Kasumi-1 (cell line): ENCODE measurements around the gene EVX2.

Experiments
- DNase-seq, 2 experiments: peaks; one replicate each; lab custom pipeline; 2025; lab: John Stamatoyannopoulos, UW

Gene EVX2

DNA sequence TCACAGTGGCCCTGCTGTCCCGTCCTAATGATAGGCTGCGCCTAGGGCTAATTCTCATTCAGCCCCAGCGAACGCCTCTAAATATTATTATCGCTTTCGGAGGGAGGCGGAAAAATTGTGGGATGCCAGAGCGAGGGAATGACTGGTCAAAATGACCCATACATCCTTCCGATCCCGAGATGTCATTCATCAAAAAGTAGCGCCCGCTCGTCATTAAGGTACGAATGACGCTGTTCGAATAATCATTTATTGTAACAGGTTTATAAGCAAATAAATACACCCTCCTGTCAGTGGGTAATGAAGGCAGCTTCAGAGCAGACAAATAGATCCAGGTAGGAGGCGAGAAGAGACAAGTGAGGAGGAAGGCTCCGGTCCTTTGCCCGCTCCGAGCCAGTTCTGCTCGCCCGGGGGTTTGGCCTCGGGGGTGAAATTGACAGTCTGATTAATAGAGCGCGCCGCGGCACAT is at the start of gene EVX2:
Gene EVX2, minus strand, starts transcription at position 167 of the 466 bp plus-strand sequence. CDS start 186 bp downstream, outside the sequence.
- no peak for DNase-seq

DNA sequence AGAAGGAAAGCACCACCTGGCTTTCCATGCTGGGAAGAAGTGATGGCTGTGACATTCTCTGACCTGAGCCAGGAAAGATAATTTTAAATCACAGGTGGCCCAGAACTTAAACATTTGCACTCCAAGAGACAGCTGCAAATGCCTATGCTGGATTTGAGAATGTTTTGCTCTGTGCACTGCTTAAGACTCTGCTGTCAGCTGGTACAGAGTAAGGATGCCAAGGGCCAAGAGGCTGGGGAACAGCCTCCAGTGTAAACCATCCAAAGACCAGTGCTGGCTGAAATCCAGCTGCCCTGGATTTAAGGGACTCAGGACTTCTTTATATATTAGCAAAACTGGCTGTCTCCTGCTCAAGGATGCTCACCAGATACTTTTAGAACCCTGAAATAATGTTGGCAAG is 49.6 kb upstream of the EVX2 start:
- DNase-seq: no peak

DNA sequence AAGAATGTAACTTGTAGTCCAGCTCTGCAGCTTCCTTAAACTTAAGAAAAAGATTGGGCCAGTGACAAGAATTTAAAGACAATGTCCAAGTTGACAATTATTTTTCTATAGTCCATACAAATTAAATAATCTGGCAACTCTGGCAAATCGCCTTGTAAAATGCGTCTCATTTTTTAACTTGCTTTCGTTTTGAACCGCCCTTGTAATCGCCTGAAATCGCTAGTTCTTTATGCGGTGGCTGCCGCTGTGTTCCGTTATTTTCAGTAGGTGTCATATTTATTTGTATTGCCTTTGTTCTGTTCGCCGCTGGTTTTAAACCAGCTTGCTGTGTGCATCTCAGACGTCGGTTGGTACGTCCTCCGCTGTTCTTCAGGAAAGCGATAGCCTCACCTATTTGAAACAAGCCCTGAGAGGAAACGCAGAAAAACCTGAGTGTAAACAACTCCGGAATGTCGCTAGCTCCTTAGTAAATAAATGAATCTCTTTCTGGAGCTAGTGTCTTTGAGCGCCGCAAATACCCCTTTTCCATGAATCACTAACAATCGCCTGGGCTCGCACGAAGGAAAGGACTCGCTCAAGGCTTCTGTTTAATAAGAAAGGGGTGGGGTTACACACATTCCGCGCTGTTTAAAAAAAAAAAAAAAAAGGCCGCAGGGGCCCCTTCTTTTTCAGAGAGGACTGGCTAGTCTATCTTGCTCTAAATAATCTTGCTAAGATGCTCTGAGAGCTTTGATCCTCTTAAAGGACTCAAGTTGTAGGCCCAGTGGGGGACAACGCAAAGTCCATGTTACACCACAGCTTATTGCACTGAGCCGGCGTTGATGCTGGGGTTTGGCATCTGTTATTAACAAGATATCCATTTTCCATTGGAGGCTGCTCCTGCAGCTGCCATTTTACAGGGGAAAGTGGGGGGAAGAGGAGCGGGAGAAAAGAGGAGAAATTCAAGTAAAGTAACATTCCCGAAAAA is 48.7 kb upstream of the EVX2 start:
- no peak for DNase-seq

DNA sequence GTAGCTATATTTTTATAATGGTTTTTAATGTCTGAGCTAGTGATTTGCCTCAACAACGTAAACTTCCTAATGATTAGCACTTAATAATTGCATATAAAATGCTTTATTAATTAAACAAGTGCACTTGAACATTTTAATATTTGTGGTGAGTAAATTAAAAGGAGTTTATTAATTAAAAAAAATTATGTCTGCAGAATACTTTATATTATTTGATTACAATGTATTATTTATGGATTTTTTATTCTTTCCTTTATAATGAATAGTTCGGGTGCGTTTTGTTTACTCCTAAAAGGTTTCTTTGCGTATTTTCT is 48.0 kb upstream of the EVX2 start:
- no peak for DNase-seq

DNA sequence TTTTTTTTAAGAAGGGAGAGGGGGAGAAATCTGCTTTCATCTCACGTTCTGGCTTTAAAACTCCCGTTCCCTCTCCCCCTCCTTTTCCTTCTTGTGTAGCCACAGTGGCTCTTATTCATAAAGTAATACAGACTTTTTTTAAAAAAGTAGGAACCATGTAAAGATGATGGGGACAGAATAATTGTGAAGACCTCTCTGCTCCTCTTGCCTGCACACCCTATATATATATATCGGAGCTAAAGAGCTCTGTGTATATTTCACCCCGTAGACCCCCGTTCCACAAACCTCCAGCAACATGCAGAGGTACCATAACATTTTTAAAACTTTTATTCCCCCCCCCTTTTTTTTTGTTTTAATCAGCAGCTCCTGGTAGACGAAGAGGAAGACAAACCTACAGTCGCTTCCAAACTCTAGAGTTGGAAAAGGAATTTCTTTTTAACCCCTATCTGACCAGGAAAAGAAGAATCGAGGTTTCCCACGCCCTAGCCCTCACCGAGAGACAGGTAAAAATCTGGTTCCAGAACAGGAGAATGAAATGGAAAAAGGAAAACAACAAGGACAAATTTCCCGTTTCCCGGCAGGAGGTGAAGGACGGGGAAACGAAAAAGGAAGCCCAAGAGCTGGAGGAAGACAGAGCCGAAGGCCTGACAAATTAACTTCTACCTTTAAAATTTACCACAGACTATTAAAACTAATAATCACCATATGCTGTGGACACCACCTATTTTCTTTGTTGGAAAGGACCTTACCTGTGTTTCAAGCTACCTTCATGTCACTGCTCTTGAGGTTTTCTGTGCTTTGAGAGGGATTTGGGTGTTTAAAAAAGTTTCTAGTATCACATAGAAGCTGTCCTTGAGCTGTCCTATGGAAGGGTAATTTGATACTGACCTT is 47.4 kb upstream of the EVX2 start:
- peak in 1 of 2 experiments; percentile 27 for DNase-seq

DNA sequence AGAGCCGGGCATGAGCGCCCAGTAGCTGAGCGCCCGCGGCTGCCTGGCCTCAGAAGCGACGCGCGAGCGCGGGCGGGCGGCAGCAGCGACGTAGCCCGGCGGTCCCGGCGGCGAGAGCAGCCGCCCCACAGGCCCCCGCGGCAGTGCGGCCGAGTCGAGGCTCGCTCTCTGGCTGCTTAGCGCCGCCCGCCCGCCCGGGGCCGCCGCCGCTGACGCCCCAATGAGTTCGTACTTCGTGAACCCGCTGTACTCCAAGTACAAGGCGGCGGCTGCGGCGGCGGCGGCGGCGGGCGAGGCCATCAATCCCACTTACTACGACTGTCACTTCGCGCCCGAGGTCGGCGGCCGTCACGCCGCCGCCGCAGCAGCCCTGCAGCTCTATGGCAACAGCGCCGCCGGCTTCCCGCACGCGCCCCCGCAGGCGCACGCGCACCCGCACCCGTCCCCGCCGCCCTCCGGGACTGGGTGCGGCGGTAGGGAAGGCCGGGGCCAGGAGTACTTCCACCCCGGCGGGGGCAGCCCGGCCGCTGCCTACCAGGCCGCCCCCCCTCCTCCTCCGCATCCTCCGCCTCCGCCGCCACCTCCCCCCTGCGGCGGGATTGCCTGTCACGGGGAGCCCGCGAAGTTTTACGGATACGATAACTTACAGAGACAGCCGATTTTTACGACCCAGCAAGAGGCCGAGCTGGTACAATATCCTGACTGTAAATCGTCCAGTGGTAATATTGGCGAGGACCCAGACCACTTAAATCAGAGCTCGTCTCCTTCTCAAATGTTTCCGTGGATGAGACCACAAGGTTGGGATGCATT is 46.6 kb upstream of the EVX2 start:
- peak in 1 of 2 experiments; percentile 38 for DNase-seq

DNA sequence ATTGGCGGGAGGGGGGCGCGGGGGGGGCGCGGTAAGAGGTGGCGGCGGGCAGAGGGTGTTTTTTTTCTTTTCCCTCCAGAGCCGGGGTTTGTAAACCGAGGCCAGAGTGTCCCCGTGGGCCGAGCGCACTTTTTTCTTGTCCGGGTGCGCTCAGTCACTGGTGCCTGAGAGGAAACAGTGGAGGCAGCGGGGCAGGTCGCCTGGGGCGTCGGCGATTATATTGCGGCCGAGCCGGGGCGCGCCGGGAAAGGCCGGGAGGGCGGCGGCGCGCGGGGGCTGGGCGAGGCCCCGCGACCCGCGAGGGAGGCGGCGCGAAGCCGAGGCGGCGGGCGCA is 46.0 kb upstream of the EVX2 start:
- no peak for DNase-seq

DNA sequence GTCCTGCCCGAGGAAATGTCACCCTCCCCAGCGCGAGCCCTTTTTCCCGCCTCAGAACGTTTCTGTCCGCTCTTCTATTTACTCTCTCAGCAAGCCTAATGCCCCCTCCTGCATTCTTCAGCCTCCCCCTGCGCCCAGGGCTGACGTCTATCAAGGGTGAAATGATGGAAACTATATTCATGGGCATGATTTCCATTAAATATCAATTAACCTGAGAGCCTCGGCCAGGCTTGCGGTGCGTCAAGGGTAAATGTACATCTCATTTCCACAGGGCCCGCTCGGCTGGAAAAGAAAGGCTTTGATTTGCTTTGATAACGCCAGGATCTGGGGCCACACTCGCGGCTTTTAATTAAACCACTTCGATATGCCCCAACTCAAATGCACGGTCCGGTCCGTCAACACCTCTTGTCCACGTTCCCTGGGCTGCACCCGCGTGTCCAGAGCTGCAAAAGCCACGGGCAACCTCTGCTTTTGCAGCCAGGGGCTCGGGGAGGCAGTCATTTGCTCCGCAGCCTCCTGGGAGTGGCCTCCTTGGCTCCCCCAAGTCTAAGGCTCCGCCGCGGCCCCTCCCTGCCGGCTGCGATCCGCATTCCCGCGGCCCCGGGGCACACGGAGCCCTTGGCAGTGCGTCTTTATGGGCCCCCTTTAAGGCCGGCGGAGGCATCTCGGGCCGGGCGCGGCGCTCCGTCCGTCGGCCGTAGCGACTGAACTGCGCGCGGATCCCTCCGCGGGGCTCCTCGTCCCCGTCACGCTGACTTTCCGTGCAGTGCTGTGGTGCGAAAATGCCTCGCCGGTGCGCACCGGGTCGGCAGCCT is 45.4 kb upstream of the EVX2 start, which contains the start of gene HOXD8:
Gene HOXD8, plus strand, starts transcription at position 724 of the 815 bp plus-strand sequence. CDS start 662 bp downstream, outside the sequence.
- DNase-seq: peak; percentile 61 to 72

DNA sequence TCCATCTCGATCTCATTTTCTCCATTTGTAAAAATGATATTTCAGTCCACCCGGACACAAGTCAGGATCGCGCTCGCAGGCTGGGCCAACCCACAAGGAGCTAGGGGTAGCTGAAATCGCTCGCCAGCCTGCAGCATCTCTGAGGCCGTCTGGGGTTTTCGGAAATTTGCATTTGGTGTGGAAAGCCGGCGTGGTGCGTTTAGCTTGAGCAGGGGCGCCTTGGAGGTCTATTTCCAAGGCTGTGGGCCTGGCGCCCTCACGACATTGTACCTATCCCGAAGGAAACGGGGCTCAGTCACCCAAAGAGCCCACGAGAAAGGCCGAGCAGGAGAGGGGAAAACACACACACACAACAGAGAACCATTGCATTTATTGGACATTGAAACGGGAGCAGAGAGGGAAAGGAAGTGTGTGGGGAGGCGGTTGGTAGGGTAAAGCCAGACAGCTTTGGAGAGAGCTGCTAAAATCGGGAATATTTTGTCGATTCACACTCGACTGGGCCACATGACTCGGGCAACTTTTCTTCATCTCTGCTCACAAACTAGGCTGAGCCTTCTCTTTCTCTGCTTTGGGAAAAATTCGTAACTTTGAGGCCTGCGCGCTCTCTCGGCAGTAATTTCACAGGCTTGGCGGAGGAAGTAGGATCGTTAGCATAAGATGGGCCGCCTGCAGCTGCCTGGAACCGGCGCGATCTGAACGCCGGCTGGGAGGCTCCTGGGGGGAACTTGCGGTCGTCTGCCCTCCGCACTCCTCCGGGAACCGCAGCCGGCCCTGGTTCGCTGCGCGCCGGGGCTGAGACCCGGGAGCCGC is 44.6 kb upstream of the EVX2 start:
- DNase-seq: peak; percentile 61 to 72

DNA sequence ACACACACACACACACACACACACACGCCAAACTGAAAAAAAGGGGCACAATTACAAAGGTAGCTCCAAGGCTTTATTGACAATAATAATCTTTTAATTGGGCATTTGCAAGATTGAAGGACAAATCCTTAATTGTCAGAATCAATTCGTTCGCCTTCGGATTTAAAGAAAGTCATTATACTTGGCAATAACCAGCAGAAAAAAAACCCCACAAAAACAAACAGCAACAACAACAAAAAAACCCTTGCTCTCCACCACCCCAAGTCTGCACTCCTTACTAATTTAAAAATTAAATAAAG is 44.0 kb upstream of the EVX2 start:
- DNase-seq: no peak

DNA sequence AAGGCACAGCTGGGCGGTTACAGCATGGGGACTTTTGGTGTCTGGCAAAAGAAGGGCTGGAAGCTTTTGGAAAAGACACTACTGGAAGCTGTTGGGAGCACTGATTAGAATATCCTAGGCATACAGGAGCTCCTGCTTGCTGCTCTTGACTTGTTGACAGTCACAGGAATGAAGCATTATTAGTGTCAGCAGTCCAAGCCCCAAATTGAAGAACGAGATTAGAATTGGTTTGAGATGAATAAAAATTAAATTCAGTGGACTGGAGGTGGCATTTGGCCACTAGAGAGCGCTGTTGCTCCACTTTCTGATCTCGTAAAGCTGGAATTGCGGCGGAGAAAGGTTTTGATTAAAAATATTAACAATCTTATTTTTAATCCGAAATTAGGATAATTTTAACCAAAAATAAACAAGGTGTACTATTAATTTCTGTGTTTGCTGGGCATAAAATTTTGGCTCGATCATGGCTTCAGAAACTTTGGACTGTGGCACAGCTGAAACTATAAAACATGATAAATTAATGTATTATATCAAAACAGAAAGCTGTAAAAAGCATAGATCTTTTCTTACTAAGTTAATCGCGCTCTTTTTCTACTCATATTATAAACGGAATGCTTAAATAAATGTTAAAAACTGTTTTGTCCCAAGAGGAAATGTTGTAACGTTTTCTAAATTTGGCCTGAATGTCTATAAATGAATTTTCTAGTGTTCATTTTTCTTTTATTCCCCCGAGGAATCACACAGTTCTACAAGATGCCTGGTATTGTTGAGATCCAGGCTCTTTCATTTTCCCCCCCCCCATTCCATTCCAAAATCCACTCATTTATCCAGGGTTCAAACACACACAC is 43.4 kb upstream of the EVX2 start:
- peak; percentile 78 to 79 for DNase-seq

DNA sequence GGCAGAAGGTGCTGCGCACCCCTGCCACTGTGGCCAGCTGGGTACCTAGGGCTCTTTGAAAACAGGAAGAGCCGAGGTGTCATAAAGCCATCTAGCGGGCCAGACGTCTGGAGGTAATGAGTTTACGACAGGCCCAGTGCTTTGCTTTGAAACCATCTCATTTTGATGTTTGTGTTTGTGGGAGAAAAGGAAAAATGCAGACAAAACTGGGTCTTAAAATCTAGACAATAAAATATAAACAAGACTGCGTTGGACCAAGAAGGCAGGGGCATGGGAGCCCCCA is 42.0 kb upstream of the EVX2 start:
- no peak for DNase-seq

DNA sequence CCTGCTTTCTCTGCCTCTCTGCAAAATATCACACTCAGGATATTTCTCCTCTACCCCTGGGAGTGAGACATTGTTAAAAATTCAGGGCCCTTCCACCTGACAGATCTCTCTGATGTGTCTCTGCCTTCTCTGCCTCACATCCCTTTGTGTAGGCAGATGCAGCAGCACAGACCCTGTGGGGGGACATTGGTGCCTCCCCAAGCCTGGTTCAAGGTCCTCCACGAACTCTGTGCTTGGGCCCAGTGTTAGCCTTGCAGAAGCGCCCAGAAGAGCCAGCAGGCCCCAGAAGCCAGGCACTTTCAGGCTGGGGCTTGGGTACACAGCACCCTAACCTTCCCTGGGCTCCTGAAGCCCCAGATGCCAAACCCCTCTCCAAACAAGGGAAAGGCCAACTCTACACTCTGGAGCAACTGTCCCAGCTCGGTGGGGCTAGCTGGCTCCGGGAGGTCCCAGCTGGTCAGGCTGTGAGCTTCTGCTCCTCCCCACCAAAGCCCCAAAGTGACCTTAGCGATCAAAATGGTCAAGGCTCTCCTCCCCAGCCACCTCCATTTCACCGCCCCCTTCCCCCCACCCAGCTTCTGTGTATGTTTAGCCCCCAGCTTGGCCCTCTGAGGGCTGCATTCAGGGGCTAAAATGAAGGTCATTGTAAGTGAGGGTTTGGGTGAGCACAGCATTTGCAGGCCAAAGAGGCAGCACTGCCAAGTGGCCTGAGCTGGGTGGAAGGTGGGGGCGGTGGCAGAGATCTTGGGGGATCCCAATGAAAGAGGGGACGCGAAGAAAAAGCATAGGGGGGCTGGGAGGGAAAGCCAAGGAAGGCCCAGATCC is 41.4 kb upstream of the EVX2 start:
- DNase-seq: no peak

DNA sequence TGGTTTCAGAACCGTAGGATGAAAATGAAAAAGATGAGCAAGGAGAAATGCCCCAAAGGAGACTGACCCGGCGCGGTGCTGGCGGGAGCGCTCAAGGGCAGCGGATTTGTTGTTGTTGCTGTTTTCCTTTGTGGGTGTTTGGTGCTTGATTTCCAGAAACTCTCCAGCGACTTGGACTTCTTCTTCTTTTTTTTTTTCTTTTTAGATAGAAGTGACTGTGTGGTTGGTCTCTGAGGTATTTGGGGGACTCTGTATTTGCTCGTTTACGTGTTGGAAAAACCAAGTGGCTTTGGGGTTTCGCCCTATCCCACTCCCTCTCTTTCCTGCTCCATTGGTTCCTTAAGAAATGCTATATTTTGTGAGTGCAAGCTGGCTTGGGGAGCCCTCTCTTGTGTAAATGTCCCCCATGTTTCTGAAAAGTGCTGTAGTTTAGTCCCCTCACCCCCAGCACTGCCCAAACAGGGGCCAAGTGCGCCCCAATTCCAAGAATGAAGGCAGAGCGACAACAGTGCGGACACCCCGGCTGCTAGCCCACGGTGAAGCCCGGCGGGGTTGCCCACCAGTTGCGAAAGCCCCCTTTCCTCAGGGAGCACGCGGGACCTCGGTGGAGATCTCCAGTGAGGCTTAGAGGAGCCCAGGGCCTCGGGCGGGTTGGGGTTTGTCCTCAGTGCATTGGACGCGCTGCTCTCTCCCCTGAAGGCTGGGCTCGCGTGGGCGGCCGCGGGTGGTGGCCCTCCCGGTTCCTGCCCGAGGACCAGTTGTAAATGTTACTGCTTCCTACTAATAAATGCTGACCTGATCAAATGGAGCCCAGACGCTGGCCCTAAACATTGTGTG is 40.6 kb upstream of the EVX2 start:
- DNase-seq: no peak

DNA sequence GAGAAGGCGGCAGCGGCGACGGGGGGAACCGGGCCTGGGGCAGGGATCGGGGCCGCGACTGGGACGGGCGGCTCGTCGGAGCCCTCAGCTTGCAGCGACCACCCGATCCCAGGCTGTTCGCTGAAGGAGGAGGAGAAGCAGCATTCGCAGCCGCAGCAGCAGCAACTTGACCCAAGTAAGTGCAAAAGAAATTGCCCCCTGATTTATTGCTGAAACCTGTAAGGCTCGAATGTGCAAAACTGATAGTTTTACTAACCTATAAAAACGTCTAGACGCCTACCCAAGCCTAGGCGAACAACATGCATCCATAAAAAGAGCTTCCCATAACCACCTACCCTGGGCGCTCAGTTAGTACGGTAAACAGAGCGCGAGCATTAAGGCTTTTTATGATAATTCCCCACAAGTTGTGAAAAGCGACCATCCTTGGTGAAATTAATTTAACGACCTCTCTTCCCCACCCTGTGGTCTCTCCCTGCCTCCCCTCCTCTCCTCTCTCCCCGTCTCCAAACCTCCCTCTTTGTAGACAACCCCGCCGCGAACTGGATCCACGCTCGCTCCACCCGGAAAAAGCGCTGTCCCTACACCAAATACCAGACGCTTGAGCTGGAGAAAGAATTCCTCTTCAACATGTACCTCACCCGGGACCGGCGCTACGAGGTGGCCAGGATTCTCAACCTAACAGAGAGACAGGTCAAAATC is 39.8 kb upstream of the EVX2 start:
- DNase-seq: no peak

DNA sequence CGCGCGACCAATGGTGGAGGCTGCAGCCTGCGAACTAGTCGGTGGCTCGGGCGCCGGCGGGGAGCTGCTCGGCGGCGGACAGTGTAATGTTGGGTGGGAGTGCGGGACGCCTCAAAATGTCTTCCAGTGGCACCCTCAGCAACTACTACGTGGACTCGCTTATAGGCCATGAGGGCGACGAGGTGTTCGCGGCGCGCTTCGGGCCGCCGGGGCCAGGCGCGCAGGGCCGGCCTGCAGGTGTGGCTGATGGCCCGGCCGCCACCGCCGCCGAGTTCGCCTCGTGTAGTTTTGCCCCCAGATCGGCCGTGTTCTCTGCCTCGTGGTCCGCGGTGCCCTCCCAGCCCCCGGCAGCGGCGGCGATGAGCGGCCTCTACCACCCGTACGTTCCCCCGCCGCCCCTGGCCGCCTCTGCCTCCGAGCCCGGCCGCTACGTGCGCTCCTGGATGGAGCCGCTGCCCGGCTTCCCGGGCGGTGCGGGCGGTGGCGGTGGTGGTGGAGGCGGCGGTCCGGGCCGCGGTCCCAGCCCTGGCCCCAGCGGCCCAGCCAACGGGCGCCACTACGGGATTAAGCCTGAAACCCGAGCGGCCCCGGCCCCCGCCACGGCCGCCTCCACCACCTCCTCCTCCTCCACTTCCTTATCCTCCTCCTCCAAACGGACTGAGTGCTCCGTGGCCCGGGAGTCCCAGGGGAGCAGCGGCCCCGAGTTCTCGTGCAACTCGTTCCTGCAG is 39.1 kb upstream of the EVX2 start, which contains the start of gene HOXD9:
Gene HOXD9, plus strand, starts transcription at position 37 of the 728 bp plus-strand sequence. Its CDS starts 50 bp downstream, at position 87.
- DNase-seq: no peak
